ENCODE results near the gene TAS2R50.
"Not testable (repeated sequence)": the region's sequence is repeated elsewhere in the genome, so short reads cannot be mapped to it uniquely, and the experiment has no call there.

TAS2R50 gene, protein sequence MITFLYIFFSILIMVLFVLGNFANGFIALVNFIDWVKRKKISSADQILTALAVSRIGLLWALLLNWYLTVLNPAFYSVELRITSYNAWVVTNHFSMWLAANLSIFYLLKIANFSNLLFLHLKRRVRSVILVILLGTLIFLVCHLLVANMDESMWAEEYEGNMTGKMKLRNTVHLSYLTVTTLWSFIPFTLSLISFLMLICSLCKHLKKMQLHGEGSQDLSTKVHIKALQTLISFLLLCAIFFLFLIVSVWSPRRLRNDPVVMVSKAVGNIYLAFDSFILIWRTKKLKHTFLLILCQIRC

DNA sequence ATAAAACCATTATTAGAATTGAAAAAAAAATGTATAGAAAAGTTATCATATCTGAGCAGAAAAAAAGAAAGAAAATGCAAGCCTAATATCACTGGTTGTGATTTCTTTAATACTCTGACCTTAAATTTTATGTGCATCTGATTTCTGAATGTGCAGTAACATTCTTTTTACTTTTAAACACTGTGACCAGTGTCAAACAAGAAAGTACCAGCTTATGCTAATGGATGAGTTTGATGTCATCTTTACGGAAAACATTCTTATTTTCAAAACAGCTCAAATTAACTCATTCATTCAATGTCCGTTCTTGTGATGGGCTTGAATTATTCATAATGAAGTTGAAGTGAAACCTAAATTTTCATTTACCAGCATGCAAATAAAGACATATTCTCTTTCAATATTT, at the start of gene TAS2R50:
TSS of gene TAS2R50 (minus strand) at position 101 of the 400 bp plus-strand sequence. CDS start at position 49, 52 bp downstream.
- no peak for DNase-seq

DNA sequence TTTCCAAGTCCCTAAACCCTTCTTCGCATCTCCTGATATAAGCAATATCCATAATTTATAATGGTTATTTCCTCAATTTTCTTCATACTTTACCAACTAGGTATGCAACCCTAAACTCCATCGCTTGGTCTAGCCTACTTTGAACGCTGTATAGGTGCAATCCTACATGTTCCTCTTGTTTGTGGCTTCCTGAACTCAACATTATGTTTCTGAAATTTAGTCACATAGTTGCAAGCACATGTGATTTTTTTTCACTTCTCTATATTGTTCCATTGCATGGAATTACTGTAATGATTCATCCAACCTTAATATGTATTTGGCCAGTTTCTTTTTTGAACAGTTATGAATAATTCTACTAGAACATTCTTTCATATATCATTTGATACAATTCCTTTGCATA, 47.2 kb upstream of the TAS2R50 start:
- not testable (repeated sequence) for DNase-seq

- DNase-seq = no peak
Observed at GRCh38 chr12:11031307-11031706, 44.6 kb upstream of the TAS2R50 start, which contains the start of gene TAS2R31. Gene TAS2R31 (minus strand): TSS chr12:11031407. CDS start chr12:11031335, 72 bp downstream.

GRCh38 chr12:11026118-11026517, 39.4 kb upstream of the TAS2R50 start:
- no peak for DNase-seq

- no peak for DNase-seq
Observed at GRCh38 chr12:11023387-11023786, 36.7 kb upstream of the TAS2R50 start.

DNA sequence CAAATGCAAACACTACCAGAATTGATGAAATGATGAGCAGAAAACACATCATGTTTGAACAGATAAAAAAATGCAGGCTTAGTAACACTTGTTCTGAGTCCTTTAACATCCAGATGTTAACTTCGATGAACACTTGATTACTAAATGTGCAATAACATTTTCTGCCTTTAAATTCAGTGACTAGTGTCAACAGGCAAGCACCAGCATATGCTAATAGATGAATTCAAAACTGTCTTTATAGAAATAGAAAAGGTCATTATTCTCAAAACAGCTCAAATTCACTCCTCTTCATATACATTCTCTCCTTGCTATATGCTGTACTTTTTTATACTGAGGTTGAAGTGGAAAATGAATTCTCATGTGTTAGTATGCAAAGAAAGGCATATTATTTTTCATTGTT, 35.8 kb upstream of the TAS2R50 start, which contains the start of gene TAS2R19:
TSS of gene TAS2R19 (minus strand) at position 101 of the 400 bp plus-strand sequence. CDS start at position 52, 49 bp downstream.
- no peak for DNase-seq

- no peak for DNase-seq
Observed at GRCh38 chr12:11016937-11017336, 30.2 kb upstream of the TAS2R50 start.

- no peak for DNase-seq
Observed at GRCh38 chr12:11015775-11016430, 29.2 kb upstream of the TAS2R50 start.

DNA sequence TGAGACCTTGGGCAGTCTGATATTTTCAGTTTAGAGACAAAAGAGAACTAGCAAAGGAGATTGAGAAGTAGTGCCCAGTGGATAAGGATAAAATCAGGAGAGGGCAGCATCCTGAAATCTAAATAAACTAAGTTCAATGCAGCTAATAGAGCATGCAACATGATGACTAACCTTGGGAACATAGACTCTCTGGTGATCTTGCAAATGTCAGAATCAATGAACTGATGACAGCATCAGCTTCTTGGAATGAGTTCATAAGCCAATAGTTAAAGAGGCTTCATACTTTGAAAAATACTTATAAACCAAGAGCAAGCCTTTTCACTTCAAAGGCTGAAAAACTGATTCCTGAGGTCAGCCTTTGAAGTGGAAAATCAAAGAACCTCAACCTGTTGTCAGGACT, 27.5 kb upstream of the TAS2R50 start:
- no peak for DNase-seq

DNA sequence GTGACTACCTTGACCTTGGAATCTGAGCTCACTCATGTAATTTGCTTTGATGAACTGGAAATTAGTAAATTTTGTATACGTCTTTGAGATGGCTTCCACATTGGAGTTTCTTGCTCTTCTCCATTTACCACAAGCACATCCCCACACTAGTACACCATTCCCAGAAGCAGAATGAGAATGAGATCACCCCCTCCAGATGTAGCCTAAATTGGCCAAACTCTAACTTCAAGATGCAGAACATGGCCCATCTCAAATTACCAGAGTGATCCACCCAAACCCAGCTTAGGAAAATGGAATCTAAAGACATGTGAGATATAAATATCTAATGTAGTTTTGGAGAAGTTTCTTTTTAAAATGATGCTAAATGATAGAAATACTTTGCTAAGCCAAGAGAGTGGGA, 20.9 kb upstream of the TAS2R50 start:
- no peak for DNase-seq

DNA sequence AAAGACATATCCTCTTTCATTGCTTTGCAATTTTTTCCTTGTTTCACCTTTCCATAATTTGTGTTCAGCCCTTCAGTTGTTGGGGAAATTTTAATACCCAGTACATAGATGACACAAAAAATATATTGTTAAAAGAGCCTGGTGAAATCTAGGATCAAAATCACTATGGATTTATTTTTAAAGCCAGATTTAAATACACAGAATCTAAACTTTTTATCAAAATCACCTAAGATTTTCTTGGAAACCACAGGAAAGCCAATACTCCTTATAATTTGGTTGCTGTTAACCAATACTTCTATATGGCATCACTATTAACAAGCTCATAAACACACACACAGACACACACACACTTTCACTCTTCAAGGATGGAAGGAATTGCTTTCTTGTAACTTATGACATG, 11.5 kb upstream of the TAS2R50 start, which contains the start of gene TAS2R20:
TSS of gene TAS2R20 (minus strand) at position 101 of the 400 bp plus-strand sequence. CDS start 429 bp downstream, outside the sequence.
- DNase-seq = no peak

- DNase-seq = no peak
Observed at GRCh38 chr12:10994307-10994706, 7.6 kb upstream of the TAS2R50 start.

GRCh38 chr12:10989107-10989506, 2.4 kb upstream of the TAS2R50 start:
- no peak for DNase-seq

DNA sequence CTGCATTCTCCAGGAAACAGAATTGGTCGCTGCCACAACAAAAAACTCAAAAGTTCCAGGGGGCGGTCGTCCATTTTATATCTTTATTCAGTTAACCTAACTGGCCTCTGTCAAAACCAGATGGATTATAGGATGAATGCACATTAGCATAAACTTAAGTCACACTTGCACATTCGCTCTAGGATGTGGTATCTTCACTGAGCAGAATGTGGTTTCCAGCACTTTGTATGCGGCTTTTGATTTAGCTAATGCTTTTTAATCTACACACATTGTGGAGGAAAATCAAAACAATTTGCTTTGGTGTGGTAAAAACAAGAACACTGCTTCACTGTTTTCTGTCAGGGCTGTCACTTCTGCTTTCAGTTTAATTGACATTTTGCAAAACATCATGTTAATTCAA, 4.5 kb downstream of the TAS2R50 start:
- no peak for DNase-seq

- DNase-seq = no peak
Observed at GRCh38 chr12:10974965-10975364, 11.7 kb downstream of the TAS2R50 start.

DNA sequence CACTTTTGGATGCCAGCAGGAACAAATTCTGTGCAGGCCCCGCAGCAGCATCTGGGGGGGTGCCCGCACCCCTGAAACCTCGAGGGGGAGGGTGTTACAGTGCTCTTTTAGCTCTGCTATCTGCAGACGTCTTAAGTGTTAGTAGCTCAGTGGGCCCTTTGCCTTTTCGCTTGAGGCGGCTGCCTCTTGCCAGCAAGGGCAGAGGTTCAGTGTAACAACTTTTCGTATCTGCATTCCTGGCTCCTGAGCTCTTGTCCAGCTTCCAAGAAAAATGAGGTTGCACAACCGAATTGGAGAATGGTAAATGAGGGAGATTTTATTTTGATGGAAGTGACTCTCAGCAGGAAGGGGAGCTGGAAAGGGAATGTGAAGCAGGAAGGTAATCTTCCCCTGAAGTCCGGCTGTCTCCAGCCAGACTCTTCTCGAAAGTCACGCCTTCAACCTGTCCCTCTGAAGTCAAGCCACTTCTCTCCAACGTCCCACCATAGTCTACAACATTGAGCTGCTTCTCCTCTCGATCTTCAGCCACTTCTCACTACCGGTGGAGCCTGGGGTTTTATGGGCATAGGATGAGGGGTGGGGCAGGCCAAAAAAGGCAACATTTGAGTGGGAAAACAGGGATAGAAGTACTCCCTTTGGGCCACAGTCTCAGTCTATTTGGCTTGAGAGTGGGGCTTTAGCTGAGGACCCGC, 17.8 kb downstream of the TAS2R50 start:
- DNase-seq = no peak

GRCh38 chr12:10967409-10967808, 19.3 kb downstream of the TAS2R50 start:
- no peak for DNase-seq

DNA sequence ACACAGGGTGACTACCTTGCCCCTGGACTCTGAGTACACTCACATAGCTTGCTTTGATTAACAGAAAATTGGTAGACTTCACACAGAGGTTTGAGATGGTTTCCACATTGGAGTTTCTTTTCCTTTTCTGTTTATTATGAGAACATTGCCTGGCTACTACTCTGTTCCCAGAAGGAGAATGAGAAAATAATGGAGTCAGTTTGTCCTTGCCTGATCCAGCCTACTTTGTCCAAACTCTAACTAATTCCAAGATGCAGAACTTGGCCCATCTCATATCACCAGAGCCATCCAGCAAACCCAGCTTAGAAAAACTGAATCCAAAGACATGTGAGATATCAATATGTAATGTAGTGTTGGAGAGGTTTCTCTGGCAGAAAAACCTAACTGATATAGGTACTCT, 20.4 kb downstream of the TAS2R50 start:
- no peak for DNase-seq

GRCh38 chr12:10965476-10965875, 21.2 kb downstream of the TAS2R50 start:
- no peak for DNase-seq

GRCh38 chr12:10960211-10960610, 26.5 kb downstream of the TAS2R50 start:
- no peak for DNase-seq

DNA sequence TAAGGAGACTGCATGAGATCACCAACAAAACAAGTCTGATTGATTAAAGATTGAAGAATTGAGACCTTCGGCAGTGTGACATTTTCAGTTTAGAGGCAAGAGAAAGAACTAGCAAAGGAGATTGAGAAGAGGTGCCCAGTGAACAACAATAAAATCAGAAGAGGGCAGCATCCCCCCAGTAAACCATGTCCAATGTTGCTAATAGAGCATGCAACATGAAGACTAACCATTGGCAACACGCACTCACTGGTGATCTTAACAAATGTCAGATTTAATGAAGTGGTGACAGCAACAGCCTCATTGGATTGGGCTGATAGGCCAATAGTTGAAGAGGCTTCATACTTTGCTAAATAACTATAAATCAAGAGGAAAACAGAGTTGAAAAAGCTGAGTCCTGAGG, 26.9 kb downstream of the TAS2R50 start:
- no peak for DNase-seq

GRCh38 chr12:10957741-10958140, 29.0 kb downstream of the TAS2R50 start:
- no peak for DNase-seq

DNA sequence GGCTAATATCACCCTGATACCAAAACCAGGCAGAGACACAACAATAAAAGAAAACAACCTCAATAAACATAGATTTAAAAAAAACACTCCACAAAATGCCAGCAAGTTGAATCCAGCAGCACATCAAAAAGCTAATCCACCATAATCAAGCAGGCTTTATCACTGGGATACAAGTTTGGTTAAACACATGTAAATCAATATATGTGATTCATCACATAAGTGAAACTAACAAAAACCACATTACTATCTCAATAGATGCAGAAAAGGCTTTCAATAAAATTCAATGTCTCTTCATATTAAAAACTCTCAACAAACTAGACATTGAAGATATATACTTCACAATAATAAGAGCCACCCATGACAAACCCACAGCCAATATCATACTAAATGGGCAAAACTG, 30.6 kb downstream of the TAS2R50 start:
- DNase-seq = no peak

DNA sequence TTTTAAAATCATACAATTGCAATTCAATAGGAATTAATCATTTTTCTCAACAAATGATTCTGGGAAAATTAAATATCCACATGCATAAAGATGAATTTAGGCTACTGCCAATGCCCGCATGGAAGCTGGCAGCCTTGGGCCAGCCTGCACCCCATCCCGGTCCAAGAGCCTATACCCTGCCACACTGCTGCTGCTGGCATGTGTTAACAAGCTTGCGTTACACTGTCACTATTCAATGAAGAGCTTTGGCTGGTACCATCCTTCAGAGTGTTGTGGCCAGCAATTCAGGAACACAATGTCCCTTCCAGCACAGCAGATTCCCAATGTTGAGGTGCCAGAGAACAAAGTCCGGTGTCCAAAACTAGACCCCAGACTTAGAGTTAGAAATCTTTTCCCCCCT, 34.1 kb downstream of the TAS2R50 start:
- no peak for DNase-seq
